Measurements from ENCODE around the gene C12orf57. TPM values are rescaled to one million over a fixed set of nuclear protein-coding genes. Genes with fewer than 3 reads are reported as not detected.
"Not testable (repeated sequence)": the region's sequence is repeated elsewhere in the genome, so short reads cannot be mapped to it uniquely, and the experiment has no call there.

The C12orf57 gene
- total and polyA plus RNA-seq, 10 of the 15 experiments (the other 5 are each of a cell fraction or from before 2014, with no cell fraction given): 64.5 to 377 (median 211) TPM

DNA sequence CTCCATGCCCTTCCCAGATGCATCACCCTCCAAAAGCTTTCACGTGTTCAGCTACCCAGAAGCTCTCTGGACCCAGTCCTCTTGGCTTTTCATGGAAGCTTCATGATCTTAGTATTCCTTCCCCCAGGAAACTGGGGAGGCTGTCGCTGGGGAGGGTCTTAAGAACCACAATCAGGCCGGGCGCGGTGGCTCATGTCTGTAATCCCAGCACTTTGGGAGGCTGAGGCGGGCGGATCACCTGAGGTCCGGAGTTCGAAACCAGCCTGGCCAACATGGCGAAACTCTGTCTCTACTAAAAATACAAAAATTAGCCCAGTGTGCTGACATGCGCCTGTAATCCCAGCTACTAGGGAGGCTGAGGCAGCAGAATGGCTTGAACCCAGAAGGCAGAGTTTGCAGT, 35.7 kb upstream of the C12orf57 start:
- H3K79me2 ChIP-seq (ENCODE audit: control insufficient read depth, insufficient read depth, low read length); RAD21 ChIA-PET (ENCODE audit: unreplicated experiment); H3K4me3 ChIP-seq; H3K9me3 ChIP-seq (replicated peaks; ENCODE audit: control insufficient read depth, insufficient read depth, low read length); FAIRE-seq; H2AFZ ChIP-seq (ENCODE audit: control insufficient read depth, low read depth, low read length); H3K27me3 ChIP-seq (replicated peaks in 1 of 2; ENCODE audit: control insufficient read depth in 2 of 2, insufficient read depth in 2 of 2, low read length in 1 of 2); H3K9ac ChIP-seq (ENCODE audit: control insufficient read depth, insufficient read depth, low read length); H3K4me1 ChIP-seq (ENCODE audit: control insufficient read depth, insufficient read depth, low read length); H4K20me1 ChIP-seq (ENCODE audit: control insufficient read depth, insufficient read depth); H3K27ac ChIP-seq (ENCODE audit: control insufficient read depth, insufficient read depth); H3K4me2 ChIP-seq (ENCODE audit: control insufficient read depth, insufficient read depth); H3K36me3 ChIP-seq (ENCODE audit: control insufficient read depth in 2 of 2, insufficient read depth in 2 of 2, low read length in 1 of 2); intact Hi-C loops (cut with micrococcal nuclease; ENCODE audit: unreplicated experiment); ATAC-seq; BruUV-seq (replicated peaks); in situ Hi-C loops (cut with MboI); DNase-seq (ENCODE audit: low read depth, low spot score): not testable (repeated sequence)
- SMC1A ChIA-PET (ENCODE audit: uncharacterized antibody, unreplicated experiment): interaction anchor here (1.5 to 2.1 kb wide), 3 partner anchors 15 to 17 kb away, joined by 3 to 6 read pairs (median 5); no protein-coding TSS in a partner anchor
- CTCF ChIA-PET: interaction anchor here (0.6 to 4.5 kb wide), 4 partner anchors 16 to 96 kb away, joined by 3 to 21 read pairs (median 10); partner anchors contain the start of gene SPSB2
- 90% methylated on average over 11 of the region's 11 CpGs for WGBS (ENCODE audit: insufficient coverage, insufficient replicate concordance, low lambda C conversion rate, missing lambda C conversion rate)
- POLR2A ChIA-PET: interaction anchor here (0.7 to 4.3 kb wide), 4 partner anchors 9 to 30 kb away, joined by 3 to 18 read pairs (median 4); no protein-coding TSS in a partner anchor

DNA sequence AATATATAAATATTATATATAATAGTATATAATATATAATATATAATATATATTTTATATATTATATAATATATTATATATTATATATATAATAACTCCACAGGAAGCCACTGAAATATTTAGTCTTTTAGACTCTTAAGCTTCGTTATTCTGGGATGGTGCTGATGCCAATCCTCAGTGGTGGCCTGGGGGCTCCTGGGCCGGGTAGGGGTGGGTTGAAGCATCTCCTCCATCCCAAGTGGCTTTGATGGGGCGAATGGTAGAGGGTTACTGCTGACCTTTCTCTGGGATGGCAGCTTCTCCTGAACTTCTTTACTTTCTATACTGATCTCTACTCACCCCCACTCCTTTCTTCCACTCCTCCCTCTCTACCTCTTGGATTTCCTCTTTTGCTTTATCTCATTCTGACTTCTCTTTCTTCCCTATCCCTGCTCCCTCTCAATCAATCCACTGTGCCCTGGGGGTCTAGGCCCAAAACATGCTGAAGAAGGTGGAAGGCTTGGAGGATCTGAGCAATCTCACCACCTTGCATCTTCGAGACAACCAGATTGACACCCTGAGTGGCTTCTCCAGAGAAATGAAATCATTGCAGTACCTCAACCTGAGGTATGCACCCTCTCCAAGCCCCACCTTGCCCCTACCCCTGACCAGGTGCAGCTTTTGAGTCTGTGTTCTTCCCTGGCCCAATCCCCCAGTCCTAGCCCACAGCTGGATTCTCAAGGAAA, 34.2 kb upstream of the C12orf57 start:
- intact Hi-C loops (cut with micrococcal nuclease; ENCODE audit: unreplicated experiment) (no loop called here), in situ Hi-C loops (cut with MboI) (no loop called here)
- no peak for DNase-seq (ENCODE audit: low read depth, low spot score)
- no peak overlapping the region for H3K27ac ChIP-seq (ENCODE audit: control insufficient read depth, insufficient read depth)
- H3K27me3 ChIP-seq (replicated peaks in 1 of 2; ENCODE audit: control insufficient read depth in 2 of 2, insufficient read depth in 2 of 2, low read length in 1 of 2): no peaks in the 10 kb centered on the region
- ChIA-PET CTCF (interaction anchor here (0.6 kb wide), 2 partner anchors 11 to 18 kb away, joined by 3 read pairs; no protein-coding TSS in a partner anchor), SMC1A (ENCODE audit: uncharacterized antibody, unreplicated experiment) (no interaction called here), RAD21 (ENCODE audit: unreplicated experiment) (no interaction called here), POLR2A (interaction anchor here (0.6 kb wide), 1 partner anchor 35 kb away, joined by 3 read pairs; the partner anchor contains the start of gene C12orf57)
- H3K4me1 ChIP-seq (ENCODE audit: control insufficient read depth, insufficient read depth, low read length): peaks cover 10% of the 10 kb centered on the region; the same call in 1 of the 2 replicates
- 56% methylated on average over 4 of the region's 4 CpGs for WGBS (ENCODE audit: insufficient coverage, insufficient replicate concordance, low lambda C conversion rate, missing lambda C conversion rate)
- FAIRE-seq: no peak
- no peaks in the 10 kb centered on the region for H3K36me3 ChIP-seq (ENCODE audit: control insufficient read depth in 2 of 2, insufficient read depth in 2 of 2, low read length in 1 of 2)
- BruUV-seq (replicated peaks): no TSS peak
- H2AFZ ChIP-seq (ENCODE audit: control insufficient read depth, low read depth, low read length): no peak overlapping the region
- H3K9ac ChIP-seq (ENCODE audit: control insufficient read depth, insufficient read depth, low read length): no peak overlapping the region
- H4K20me1 ChIP-seq (ENCODE audit: control insufficient read depth, insufficient read depth): no peaks in the 10 kb centered on the region
- H3K4me3 ChIP-seq: no peak overlapping the region
- H3K79me2 ChIP-seq (ENCODE audit: control insufficient read depth, insufficient read depth, low read length): peaks cover 4% of the 10 kb centered on the region
- ATAC-seq: no peak
- H3K4me2 ChIP-seq (ENCODE audit: control insufficient read depth, insufficient read depth): no peak overlapping the region
- H3K9me3 ChIP-seq (replicated peaks; ENCODE audit: control insufficient read depth, insufficient read depth, low read length): no peaks in the 10 kb centered on the region
- TF ChIP-seq, protein P1, sequence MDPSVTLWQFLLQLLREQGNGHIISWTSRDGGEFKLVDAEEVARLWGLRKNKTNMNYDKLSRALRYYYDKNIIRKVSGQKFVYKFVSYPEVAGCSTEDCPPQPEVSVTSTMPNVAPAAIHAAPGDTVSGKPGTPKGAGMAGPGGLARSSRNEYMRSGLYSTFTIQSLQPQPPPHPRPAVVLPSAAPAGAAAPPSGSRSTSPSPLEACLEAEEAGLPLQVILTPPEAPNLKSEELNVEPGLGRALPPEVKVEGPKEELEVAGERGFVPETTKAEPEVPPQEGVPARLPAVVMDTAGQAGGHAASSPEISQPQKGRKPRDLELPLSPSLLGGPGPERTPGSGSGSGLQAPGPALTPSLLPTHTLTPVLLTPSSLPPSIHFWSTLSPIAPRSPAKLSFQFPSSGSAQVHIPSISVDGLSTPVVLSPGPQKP (IDR thresholded peaks at IDR 0.05; ENCODE audit: low read depth, low read length): no peak
- TF ChIP-seq USF2 (IDR thresholded peaks at IDR 0.05; ENCODE audit: borderline replicate concordance, low read depth, low read length): no peak
- TF ChIP-seq BRCA1 (IDR thresholded peaks at IDR 0.05; ENCODE audit: low read depth, low read length): no peak
- no peak for TF ChIP-seq CBFB (IDR thresholded peaks at IDR 0.05; ENCODE audit: low read depth)
- TF ChIP-seq IRF4 (IDR thresholded peaks at IDR 0.05; ENCODE audit: low read depth, low read length): no peak
- no peak for TF ChIP-seq EZH2 (IDR thresholded peaks at IDR 0.05; ENCODE audit: borderline replicate concordance, control insufficient read depth, low read depth, low read length)
- TF ChIP-seq SREBF2 (IDR thresholded peaks at IDR 0.05; ENCODE audit: low read length): no peak
- TF ChIP-seq SMAD1 (IDR thresholded peaks at IDR 0.05; ENCODE audit: low read depth, partially characterized antibody): no peak
- no peak for TF ChIP-seq BCL11A (IDR thresholded peaks at IDR 0.05; ENCODE audit: low read depth, low read length)
- no peak for TF ChIP-seq SMARCA5 (IDR thresholded peaks at IDR 0.05)
- no peak for TF ChIP-seq EGR1 (IDR thresholded peaks at IDR 0.05; ENCODE audit: borderline replicate concordance in 1 of 2, low read depth in 2 of 2, low read length in 2 of 2)

Data from GM12878 (cell line).